SK-N-SH (cell line): Measurements from ENCODE around the gene SCAMP5.

ENCODE experiments used
- CTCF ChIP-seq: fragments of 200-600 bp; sonication (generic); IDR thresholded peaks from 2 replicates; pipeline ENCODE4 v1.6.1; 2017; ENCODE audit warnings: antibody characterized with exemption, mild to moderate bottlenecking, moderate library complexity
- EP300 ChIP-seq, 2 experiments: IDR thresholded peaks; 2 replicates each; pipeline versions ENCODE4 v1.4.0 to v1.6.1; 2012; ENCODE audit warnings: borderline replicate concordance in 1 of 2, low read depth in 1 of 2, low read length in 1 of 2
- JUND ChIP-seq: IDR thresholded peaks from 2 replicates; pipeline ENCODE4 v1.4.0; 2012
- NFIC ChIP-seq: IDR thresholded peaks from 2 replicates; pipeline ENCODE4 v1.4.0; 2012; ENCODE audit warnings: borderline replicate concordance
- POLR2AphosphoS5 ChIP-seq: IDR thresholded peaks from 2 replicates; pipeline ENCODE4 v1.6.1; 2012; ENCODE audit warnings: low read depth, low read length
- RAD21 ChIP-seq: IDR thresholded peaks from 2 replicates; pipeline ENCODE4 v1.6.1; 2012; ENCODE audit warnings: mild to moderate bottlenecking, low read length
- SMC3 ChIP-seq: IDR thresholded peaks from 2 replicates; pipeline ENCODE4 v1.6.1; 2012; ENCODE audit warnings: low read depth, low read length, improper control_type of control experiment
- TAF1 ChIP-seq: IDR thresholded peaks from 2 replicates; pipeline ENCODE4 v1.6.1; 2012; ENCODE audit warnings: low read depth, mild to moderate bottlenecking, low read length, moderate library complexity, borderline replicate concordance
- USF2 ChIP-seq: fragments of 150-350 bp; IDR thresholded peaks from 2 replicates; pipeline ENCODE4 v1.6.1; 2017; ENCODE audit warnings: antibody characterized with exemption, low read length, low read depth, borderline replicate concordance
- YY1 ChIP-seq: IDR thresholded peaks from 2 replicates; pipeline ENCODE4 v1.4.0; 2012; ENCODE audit warnings: low read depth, mild to moderate bottlenecking

GRCh38 chr15:74959586-74959939, 35.8 kb upstream of the SCAMP5 start:
- TF ChIP-seq USF2 (no peak), CTCF (no peak), EP300 (IDR thresholded peaks at IDR 0.05; ENCODE audit: borderline replicate concordance in 1 of 2, low read depth in 1 of 2, low read length in 1 of 2) (no peak), SMC3 (no peak), POLR2AphosphoS5 (no peak), YY1 (no peak), RAD21 (no peak), JUND (no peak), TAF1 (no peak), NFIC (no peak)
